ELR (cell line): ENCODE results near the gene PDE8A.
"Not testable (repeated sequence)": the region's sequence is repeated elsewhere in the genome, so short reads cannot be mapped to it uniquely, and the experiment has no call there.

Experiments
- DNase-seq: peaks from one replicate; pipeline ENCODE4 v3.0.0-alpha.2; 2015; ENCODE audit warnings: low read depth

PDE8A gene

DNA sequence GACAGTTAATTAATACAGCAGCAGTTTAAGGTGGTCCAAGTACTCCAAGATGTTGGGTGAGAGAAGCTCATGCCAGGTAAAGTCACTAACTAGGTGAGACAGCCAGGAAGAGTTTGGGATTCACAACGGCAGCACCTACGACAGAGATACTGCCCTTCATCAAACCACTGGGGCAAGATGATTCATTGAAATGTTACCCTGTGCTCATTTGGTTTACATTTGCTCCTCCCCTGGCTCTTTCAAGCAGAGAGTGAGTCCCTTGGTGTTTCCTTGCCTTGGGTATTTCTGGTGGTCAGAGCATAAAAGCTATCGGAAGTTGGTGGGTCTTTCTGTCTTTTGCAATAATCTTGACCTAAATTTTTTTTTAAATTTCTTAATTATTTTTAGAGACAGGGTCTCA, 19.9 kb upstream of the PDE8A start:
- DNase-seq: peak; percentile 55

DNA sequence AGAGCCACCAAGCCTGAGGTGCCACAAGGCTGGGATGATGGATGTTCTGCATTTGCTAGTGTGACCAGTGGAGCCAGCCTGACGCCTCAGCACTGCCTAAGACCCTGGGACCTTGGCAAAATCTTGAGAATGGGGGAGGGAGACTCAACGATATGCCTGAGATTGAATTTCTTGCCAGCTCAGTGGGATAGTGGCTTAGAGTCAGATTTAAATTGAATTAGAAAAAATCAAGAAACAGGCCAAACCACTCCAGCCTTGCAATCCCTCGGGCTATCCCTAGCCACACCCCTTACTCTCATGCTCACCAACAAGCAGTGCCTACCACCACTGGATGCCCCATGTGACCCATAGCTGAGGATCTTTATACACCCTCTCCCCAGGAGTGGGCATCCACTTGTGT, 18.7 kb upstream of the PDE8A start:
- DNase-seq: no peak

DNA sequence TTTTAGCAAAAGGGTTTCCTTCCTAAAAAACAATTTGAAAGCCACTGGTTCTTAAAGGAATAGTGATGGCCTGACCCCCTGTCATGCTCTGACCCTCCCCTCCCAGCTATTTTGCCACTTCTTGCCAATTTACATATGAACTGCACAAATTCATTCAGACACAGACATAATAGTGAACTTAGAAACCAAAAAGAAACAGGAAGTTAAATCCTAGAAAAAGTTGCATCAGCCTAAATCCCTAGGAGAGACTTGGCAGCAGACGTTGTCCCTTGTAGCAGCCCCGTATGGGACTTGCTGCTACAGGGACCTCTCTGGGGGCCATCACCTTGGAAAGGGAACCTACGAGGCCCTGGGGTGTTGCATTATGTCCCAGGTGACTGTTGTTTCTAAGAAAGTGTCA, 14.3 kb upstream of the PDE8A start:
- no peak for DNase-seq

DNA sequence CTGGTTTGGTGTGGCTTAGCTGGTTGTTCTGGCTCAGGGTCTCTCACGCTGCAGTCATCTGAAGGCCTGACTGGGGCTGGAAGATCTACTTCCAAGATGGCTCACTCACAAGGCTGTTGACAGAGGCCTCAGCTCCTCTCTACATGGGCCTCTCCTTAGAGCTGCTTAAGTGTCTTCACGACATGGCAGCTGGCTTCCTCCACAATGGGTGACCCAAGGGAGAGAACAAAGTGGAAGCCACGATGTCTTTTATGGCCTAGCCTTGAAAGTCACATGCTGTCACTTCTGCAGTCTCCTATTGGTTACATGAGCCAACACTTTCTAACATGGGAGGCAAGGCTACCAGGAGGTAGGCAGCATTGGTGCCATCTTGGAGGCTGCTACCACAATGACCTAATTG, 13.4 kb upstream of the PDE8A start:
- no peak for DNase-seq

DNA sequence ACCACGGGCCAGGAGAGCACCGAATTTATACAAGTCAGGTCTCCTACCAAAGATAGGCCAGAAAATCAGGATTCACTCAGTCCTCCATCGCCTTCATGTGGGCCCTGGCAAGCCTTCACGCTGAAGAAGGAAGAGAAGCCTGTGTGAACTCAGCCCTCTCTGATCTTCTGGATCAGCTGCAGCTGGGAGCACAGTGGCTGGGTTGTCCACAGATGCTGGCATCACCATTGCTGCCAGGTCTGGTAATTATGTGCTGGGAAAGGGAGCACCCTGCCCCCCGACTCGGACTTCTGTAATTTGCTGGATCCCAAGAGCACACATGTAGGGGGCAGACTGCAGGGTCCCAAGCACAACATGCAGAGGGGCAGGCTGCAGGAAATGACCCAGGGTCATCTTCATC, 12.4 kb upstream of the PDE8A start:
- DNase-seq: no peak

DNA sequence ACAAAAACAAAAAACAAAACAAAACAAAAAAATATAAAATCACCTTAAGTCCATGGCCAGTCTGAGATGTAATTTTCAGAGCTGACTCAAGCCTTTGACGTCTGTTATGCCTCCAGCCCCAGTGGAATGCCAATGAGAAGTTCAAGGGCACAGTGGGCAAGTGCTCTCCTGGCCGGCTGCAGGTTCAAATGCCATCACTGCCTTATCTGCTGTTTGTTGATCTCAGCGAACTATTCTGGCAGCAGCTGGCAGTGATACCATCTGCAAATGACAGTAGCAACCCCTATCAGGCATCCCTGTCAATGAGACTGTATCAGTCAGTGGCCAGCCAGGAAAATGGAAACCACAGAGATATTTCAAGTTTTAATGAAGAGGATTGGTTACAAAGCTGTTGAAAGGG, 10.8 kb upstream of the PDE8A start:
- DNase-seq: no peak

DNA sequence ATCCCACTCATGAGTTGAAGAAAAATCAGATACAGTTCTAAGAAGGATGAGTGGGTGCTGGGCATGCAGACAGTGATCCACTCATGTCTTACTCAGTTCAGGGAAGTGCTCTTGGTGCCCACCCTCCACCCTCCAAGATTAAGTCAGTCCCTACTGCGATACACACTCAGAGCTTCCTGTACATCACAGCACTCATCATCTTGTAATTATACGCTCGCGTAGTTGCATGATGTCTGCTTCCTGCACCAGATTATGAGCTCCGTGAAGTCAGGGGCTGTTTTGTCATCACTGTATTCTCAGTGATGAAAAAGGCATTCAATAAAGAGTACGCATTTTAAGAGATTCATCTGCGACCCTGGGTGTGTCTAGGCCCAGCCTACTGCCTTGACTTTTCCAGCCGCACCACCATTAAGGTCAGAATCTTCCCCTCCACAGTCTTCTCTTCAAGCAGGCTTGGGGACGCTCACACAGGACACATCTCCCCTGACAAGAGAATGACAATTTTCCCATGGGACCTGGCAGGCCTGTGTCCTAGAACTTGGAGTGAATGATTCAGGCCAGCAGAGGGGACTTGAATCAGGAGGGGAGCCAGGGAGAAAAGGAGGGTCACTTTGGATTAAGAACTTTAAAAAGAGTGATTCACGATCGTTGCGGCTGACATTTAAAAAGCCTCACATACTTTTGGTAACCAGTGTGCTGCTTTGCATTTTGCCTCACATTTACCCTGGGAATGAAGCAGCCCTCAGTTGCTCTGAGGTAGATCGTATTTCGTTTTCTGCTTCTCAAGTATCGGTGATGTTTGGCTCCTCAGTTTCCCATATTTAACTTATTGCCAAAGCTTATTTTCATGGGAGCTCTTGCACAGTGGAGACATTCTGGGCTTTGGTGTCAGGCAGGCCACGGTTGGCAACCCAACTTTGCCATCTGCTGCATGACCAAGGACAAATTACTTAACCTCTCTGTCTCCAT, 7.9 kb upstream of the PDE8A start:
- DNase-seq: peak; percentile 17

DNA sequence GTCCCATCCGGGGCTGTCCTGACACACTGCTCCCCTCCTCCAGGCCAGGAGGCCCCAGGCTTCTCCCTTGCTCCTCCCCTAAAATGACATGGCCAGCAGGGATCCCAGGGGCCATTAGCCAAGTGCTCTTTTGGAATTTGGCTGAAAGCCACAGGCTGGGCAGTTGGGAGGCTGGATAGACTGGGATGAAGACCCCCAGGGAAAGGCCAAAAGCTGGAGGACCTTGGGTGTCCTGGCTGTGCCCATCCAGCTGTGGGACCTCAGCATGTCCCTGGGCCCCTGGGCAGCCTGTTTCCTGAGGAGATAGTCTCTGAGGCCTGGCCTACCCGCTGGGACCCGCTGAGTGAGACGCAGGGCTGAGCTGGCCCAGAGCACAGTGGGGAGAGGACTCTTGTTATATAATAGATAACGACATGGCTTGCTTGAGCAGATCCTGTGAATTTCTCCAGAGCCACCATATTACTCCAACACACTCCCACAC, 5.7 kb upstream of the PDE8A start:
- no peak for DNase-seq

DNA sequence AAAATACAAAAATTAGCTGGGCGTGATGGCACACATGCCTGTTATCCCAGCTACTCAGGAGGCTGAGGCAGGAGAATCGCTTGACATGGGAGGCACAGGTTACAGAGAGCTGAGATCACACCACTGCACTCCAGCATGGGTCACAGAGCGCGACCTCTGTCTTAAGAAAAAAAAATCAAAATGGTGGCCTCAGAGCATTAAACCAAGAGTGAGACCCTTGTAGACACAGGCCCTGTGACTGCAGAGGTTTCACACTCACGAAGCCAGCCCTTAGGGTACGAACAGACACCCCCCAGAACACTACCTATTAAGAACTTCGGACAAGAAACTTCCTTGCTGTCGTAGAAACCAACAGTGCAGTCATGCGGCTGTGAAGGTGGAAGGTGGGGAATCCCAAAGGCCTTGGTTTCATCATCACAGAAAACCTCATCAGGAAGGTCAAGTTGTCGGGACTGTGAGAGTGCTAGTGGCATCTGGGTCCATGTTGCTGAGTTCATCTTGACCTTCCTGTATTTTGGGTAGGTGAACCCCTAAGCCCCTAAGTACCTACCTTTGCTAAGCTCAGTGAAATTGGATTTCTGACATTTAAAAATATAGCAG, 4.8 kb upstream of the PDE8A start:
- DNase-seq: no peak

DNA sequence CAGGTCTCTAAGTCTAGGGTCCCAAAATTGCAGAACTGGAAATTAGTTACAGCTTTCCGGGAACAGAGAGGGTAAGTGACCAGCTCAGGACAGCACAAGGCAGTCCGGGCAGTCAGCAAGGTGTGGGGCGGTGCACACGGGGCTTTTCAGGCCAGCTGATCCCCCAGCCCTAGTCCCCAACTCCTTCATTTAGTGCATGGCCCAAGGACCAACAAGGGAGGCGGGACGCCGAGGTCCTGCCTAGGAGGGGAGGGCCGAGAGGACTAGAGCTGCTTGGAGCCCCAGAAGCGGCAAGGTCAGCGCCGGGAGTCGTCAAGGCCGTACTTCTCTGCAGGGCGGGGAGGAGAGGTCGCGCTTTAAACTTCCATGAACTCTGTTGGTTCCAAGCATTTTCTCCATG, 2.0 kb upstream of the PDE8A start:
- no peak for DNase-seq

DNA sequence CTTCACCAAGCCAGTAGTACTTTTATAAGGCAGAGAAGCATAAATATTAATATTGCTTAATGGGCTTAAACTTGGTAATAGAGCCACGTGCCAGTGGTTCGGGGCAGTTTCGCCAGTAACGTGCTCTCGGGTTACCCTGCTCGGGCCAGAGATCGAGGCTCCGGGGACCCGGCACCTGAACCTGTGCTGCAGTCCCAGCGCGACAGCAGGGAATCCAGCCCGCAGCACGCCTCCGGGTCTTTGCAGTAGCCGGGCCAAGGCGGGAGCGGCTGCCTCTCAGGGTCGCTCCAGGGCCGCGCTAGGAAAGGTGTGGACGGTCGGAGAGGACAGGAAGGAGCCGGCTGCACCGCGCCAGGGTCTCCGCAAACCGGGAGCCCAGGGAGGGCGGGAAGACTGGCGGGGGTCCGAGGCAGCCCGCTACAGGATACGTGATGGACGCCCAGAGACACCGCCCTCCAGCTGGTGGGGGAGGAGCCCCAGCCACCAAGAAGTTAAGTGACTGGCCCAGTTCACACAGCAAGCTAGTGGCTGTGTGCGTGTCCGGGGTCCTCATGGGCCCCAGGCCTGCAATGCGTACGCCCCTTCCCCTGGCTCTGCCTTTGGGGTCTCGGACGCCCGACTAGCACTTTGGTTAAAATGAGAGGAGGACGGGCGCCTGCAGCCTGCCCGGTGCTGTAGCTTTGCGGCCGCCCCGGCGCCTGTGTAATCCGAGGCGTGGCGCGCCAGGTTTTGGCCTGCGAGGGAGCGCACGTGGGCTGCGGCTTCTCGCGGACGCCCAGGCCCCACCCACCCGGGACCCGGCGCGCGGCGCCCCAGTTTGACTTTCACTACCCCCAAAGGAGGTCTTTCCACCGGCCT, 1.2 kb upstream of the PDE8A start:
- DNase-seq: peak; percentile 85

DNA sequence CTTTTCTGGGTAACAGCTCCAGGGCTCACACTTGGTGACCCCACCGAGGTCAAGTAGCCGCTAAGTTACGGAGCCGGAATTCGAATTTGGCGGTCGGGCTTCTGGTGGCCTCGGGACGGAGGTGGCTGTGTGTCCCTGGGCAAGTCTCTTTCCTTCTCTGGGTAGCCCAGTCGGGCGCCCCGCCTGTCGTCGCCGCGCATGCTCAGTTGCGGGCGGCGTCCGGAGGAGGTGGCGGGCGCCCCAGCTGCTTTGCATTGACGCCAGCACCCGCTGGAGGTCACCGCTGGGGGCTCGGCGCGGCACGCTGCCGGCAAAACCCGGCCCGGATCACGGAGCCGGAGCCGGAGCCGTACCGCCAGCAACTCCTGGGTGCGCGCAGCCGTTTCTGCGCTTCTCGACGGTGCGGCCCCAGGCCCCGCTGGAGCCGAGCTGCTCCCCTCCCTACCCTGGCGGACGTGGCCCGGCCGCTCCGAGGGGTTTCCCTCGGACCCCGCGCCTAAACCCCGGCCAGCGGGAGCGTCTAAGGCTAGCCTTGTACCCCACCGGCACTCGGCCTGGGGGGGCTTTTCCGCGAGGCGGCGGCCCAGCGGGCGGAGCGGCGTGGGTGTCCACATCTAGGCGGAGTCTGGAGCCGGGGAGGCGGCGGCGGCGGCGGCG, 474 bp upstream of the PDE8A start:
- peak; percentile 92 for DNase-seq

DNA sequence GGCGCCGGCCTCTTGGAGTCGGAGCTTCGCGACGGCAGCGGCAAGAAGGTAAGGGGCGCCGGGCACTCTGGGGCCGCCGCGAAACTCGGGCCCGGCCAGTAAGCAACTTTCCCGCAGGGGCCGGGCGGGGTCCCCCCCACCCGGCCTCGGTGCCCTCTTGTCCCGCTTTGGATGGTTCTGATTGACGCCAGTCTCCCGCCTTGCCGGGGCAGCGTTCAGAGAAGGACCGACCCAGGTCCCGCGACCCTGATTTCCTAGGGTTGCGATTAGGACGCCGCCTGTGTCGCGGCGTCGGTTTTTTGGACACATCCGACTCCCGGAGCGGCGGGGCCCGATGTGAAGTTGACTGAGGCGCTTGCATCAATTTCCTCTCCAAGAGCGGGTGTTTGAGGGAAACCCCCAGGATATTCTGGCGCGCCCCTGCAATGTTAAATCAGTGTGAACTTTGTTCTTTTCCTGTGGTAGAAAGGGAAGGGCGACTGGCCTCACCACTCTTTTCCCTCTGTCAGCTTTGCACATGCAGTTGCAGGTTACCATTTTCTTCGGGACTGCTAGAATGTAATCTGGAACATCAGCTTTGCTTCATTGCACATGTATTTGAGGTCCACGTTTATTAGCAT, 755 bp downstream of the PDE8A start:
- peak; percentile 60 for DNase-seq

DNA sequence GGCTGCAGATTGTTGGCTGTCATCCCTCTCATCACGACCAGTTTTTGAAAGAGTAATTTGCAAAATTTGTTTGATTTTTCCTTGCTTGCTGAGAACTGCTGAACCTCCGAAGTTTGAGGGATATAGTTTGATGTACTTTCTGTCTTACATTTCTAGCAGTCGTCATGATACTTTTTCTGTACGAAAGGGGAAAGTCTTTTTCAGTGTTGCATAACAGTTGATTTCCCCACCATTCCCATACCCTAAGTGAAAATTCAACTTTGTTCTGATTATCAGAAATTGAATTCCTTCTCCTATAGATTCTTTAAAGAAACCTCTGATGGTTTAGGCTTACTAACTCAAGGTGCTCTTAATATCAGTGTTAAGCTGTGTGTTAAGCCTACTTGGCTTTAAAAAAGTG, 1.6 kb downstream of the PDE8A start:
- DNase-seq: peak; percentile 4

DNA sequence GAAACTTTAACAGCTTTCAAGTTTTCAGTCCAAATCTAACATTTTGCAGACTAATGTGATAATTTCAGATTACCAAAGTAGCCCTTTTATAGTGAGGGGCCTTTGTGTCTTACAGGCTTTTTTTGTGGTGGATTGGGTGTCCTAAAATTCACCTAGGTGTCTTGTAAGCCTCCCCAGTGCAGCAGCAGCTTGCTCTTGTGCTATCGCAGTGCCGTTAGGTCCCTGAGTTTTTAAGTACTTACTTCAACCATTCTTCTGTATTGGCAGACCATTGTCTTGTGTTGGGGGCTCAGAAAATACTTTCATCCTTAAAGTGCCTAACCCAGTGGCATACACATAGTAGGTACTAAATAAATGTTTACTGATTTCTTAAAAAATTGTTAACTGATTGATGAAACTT, 2.1 kb downstream of the PDE8A start:
- peak; percentile 16 for DNase-seq

DNA sequence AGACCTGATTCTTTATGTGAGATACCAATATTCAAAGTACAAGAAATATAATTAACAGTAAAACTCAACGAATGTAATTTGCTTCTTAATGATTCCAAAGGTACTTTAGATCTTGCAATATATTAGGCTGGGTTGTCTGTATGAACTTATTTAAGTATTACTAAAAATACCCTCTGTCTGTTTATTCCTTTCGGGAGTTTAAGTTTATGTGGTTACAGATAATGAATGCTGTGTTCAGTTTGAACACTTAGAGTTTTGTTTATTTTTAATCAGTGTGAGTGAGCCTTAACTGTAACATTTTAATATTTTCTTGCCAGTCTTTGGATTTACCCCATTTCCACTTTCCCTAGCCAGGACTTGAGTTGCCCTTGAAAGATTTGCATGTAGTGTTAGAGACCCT, 3.5 kb downstream of the PDE8A start:
- no peak for DNase-seq

DNA sequence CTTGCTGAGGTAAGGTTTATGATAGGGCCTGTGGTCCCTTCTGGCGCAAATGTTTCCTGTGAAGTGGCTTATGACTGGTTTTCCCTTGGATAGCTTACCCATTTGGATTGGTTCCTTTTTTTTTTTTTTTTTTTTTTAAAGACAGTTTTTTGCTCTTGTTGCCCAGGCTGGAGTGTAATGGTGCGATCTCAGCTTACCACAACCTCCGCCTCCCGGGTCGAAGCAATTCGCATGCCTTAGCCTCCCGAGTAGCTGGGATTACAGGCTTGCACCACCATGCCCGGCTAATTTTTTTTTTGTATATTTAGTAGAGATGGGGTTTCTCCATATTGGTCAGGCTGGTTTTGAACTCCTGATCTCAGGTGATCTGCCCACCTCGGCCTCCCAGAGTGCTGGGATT, 5.7 kb downstream of the PDE8A start:
- DNase-seq: not testable (repeated sequence)

DNA sequence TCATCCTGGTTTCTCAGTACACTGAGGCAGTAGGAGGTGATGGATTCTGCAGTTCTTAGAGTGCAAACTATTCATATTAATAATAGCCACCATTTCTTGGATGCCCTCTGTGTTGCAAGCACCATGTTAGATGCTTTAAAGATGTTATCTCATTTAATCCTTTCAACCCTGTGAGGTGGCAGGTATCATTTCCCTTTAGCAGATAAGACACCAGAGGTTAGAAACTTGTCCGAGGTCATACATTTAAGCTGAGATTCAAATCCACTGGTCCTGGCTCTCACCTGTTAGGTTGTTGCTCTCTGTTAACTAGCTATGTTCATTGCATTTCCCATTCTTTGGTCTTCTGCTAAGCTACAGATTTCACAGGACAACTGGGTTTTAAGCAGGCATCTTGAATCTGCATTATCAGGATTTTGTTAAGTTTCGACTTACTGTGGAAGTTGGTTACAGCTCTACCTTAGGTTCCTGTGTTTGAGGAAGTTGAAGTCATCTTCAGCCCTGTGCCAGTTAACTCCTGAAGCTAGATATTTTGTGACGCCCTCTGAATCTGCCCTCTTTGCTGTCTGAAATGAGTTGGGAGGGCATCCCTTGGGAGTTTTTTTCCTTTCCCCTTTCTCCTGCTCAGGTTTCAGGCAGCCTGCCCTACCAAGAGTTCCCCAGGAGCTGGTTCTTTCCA, 6.4 kb downstream of the PDE8A start:
- DNase-seq: no peak

DNA sequence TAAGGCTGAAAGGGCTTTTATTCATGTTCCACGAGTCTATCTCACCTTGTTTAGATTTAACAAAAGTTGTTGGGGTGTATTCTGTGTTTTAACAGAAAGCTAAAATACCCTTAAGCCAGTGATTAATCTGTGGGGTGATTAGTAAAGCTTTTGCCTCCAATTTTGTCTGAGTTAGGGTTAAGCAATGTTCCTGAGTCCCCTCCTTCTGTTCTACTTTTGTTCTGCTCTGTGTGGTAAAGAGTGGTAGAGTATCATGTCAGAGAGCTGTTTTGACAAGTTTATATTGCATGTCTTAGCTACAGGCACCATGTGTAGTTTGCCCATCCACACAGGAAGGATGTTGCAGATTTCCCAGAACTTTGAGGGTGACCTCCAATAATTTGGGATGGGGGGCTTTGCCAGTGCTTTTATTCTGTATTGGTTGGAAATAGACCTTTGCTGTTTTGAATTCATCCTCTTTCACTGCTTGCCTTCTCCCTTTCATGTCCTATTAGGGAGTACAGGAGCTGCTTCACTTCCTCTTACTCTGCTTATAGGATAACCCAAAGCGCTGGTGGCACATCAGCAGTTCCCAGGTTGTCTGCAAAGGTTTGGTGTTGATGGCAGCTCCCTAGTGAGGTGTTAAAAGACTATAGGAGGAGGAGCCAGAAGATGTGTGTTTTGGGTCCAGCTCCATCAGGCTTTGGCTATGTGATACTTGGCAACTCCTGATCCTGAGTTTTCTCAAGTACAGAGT, 7.4 kb downstream of the PDE8A start:
- DNase-seq: no peak

DNA sequence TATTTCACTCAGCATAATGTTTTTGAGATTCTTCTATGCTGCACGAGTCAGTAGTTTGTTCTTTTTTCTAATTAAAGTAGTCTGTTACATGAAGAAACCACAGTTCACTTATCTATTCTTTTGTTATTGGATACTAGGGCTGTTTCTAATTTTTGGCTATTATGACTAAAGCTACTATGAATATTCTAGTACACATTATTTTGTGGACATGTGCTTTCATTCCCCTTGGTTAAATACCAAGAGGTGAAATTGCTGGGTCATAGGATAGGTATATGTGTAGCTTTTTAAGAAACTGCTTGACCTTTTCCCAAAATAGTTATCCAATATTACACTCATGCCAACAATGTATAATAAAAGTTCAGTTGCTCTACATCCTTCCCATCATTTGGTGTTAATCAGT, 8.9 kb downstream of the PDE8A start:
- no peak for DNase-seq
